Colonic mucosa (tissue), 4 donors: ENCODE results near the gene RXFP3. TPM values are rescaled to one million over a fixed set of nuclear protein-coding genes. Genes with fewer than 3 reads are reported as not detected.

Experiments
- DNase-seq: peaks from one replicate; pipeline ENCODE4 v3.0.0-alpha.2; 2020
- H3K27ac ChIP-seq: fragments of 200-600 bp; one replicate; pipeline ENCODE4 v1.8.0; 2021
- H3K27me3 ChIP-seq: fragments of 200-600 bp; one replicate; pipeline ENCODE4 v1.8.0; 2021
- H3K36me3 ChIP-seq: fragments of 200-600 bp; one replicate; pipeline ENCODE4 v1.8.0; 2021
- H3K4me1 ChIP-seq: fragments of 200-600 bp; one replicate; pipeline ENCODE4 v1.8.0; 2021; ENCODE audit warnings: mild to moderate bottlenecking
- H3K4me3 ChIP-seq: fragments of 200-600 bp; one replicate; pipeline ENCODE4 v1.8.0; 2021
- H3K9ac ChIP-seq, 2 donors: one replicate each; pipeline ENCODE4 v1.7.0; 2013; ENCODE audit warnings: control low read depth in 2 of 2, low read depth in 2 of 2, low read length in 2 of 2
- H3K9me3 ChIP-seq: fragments of 200-600 bp; one replicate; pipeline ENCODE4 v1.8.0; 2021
- CTCF ChIP-seq: fragments of 200-600 bp; IDR thresholded peaks from one replicate; pipeline ENCODE4 v1.8.0; 2022; ENCODE audit warnings: antibody characterized with exemption, mild to moderate bottlenecking
- intact Hi-C: fragments of 100-400 bp; cut with DNase I; formaldehyde crosslinking; loops from one replicate; pipeline ENCODE4 v1.14.1; 2022
- total RNA-seq, 2 donors: library from RNA; stranded (reverse); fragmentation: NEBNext Ultra II Directional in 1 of 2; extraction: Animal tissue kit (Norgen Biotek cat#: 25700) in 1 of 2; gene quantifications; one replicate each; pipeline ENCODE4 v1.2.1, GENCODE V29; 2021
- donor health status: healthy.
- donor health status: DM: no; HTN: no; CAD: no.
- donor health status: DM: no; HTN: no; CAD: no.

The RXFP3 gene
- total RNA-seq, 2 donors from 2014 or later, result not detected

- Histone ChIP-seq H3K9ac (no peak within 1 kb of the TSS), H3K4me3 (no peak within 1 kb of the TSS), H3K36me3 (peaks cover 6% of the 10 kb centered on the region), H3K27ac (no peak within 1 kb of the TSS), H3K4me1 (no peaks in the 10 kb centered on the region), H3K9me3 (no peaks in the 10 kb centered on the region), H3K27me3 (no peaks in the 10 kb centered on the region)
- no peak for DNase-seq
- intact Hi-C loops, result no loop called here
- TF ChIP-seq CTCF, result no peak
These were observed 48.5 kb downstream of the RXFP3 start, which contains the start of gene SLC45A2 for GRCh38 chr5:33984671-33985124. Gene SLC45A2, minus strand, starts transcription at chr5:33984693. Its CDS starts 110 bp downstream, at chr5:33984583.

GRCh38 chr5:33985447-33985846, 49.3 kb downstream of the RXFP3 start:
- no peak for TF ChIP-seq CTCF
- DNase-seq, result no peak
- Histone ChIP-seq H3K9ac (no peak overlapping the region), H3K4me3 (no peak overlapping the region), H3K4me1 (no peaks in the 10 kb centered on the region), H3K27me3 (no peaks in the 10 kb centered on the region), H3K36me3 (peaks cover 6% of the 10 kb centered on the region), H3K9me3 (no peaks in the 10 kb centered on the region), H3K27ac (no peak overlapping the region)
- intact Hi-C loops, result no loop called here

Other genes with a start within 250 kb of the RXFP3 start
- 1 to 10 TPM in 1 of 2 donors, under 1 TPM in 1; 0.42 to 1.1 TPM for gene ADAMTS12, start 44.4 kb upstream of the RXFP3 start, total RNA-seq
- gene SLC45A2, start 48.3 kb downstream of the RXFP3 start, total RNA-seq, result under 1 TPM in 1 of 2 donors, not detected in 1; 0.32 TPM
- 10 to 100 TPM; 50.3 to 67.9 TPM for gene AMACR, start 71.7 kb downstream of the RXFP3 start, total RNA-seq
- 1 to 10 TPM; 2.7 to 4.6 TPM for gene C1QTNF3, start 106.8 kb downstream of the RXFP3 start, total RNA-seq